ENCODE measurements around the gene DPP6.

Gene DPP6

DNA sequence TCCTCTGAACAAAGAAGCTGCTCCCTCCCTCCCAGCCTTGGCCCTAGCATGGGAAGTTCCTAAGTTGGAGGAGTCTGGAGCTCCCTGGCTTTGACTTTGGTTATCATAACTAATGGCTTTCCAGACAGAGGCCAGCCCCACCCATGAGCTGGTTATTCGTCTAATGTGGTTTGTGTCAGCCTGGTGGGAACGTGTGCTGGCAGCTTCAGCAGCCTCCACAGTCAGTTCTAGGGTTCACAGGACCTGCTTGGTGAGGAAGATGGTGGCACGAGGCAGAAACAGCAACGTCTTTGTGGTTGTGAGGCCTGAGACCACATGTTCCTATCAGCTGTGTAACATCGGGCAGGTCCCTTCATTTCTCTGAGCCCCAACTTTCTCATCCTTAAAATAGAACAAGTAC is 847.7 kb downstream of the DPP6 start:
- Histone ChIP-seq H3K27me3 (ENCODE audit: insufficient read depth, low read length, poor library complexity, severe bottlenecking) (no peaks in the 10 kb centered on the region), H3K4me2 (ENCODE audit: low read depth, low read length, poor library complexity, severe bottlenecking) (no peak overlapping the region), H3F3A (ENCODE audit: low read depth) (no peaks in the 10 kb centered on the region), H3K36me3 (ENCODE audit: insufficient read depth, low read length) (no peaks in the 10 kb centered on the region), H3K9ac (ENCODE audit: low read depth, low read length, poor library complexity, severe bottlenecking) (no peak overlapping the region), H3K9me2 (replicated peaks; ENCODE audit: low read depth, low read length) (no peaks in the 10 kb centered on the region), H3K9me3 (ENCODE audit: insufficient read depth, low read depth, low read length) (no peaks in the 10 kb centered on the region), H3K4me3 (ENCODE audit: low read length, poor library complexity, severe bottlenecking) (no peak overlapping the region), H4K20me1 (ENCODE audit: insufficient read depth, low read length, poor library complexity, severe bottlenecking) (no peaks in the 10 kb centered on the region), H3K79me2 (ENCODE audit: insufficient read depth, low read length) (no peaks in the 10 kb centered on the region), H3K4me1 (ENCODE audit: insufficient read depth, low read length, poor library complexity, severe bottlenecking) (peaks cover 8% of the 10 kb centered on the region), H2AFZ (ENCODE audit: low read length) (peak overlapping the region; percentile 8; the same call in 1 of the 2 replicates)
- no peak for TF ChIP-seq EZH2phosphoT487 (IDR thresholded peaks at IDR 0.05; ENCODE audit: borderline replicate concordance)
- TF ChIP-seq, protein P1, sequence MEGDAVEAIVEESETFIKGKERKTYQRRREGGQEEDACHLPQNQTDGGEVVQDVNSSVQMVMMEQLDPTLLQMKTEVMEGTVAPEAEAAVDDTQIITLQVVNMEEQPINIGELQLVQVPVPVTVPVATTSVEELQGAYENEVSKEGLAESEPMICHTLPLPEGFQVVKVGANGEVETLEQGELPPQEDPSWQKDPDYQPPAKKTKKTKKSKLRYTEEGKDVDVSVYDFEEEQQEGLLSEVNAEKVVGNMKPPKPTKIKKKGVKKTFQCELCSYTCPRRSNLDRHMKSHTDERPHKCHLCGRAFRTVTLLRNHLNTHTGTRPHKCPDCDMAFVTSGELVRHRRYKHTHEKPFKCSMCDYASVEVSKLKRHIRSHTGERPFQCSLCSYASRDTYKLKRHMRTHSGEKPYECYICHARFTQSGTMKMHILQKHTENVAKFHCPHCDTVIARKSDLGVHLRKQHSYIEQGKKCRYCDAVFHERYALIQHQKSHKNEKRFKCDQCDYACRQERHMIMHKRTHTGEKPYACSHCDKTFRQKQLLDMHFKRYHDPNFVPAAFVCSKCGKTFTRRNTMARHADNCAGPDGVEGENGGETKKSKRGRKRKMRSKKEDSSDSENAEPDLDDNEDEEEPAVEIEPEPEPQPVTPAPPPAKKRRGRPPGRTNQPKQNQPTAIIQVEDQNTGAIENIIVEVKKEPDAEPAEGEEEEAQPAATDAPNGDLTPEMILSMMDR (conservative IDR thresholded peaks at IDR 0.05; ENCODE audit: low read length) = no peak

DNA sequence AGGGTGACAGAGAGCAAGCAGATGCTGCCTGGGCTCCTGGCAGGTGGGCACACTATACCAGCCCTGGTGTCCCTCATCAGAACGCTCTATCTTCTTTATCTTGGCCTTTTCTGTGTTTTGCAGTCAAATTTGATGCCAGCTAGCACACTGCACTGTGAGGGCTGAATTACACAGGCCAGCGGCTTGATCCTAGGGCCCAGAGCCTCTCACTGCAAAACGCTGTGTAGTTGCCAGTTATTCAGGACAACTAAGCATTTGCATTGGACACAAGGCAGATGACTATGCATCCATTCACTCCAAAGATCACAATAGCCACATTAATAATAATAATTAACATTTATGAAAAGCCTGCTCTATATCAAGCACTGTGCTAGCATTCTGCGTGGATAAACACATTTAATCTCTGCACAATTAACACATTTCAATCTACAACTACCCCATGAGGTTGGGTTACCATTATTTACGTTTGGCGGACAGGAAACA is 850.4 kb downstream of the DPP6 start:
- Histone ChIP-seq H3K79me2 (ENCODE audit: insufficient read depth, low read length) (no peaks in the 10 kb centered on the region), H3K36me3 (ENCODE audit: insufficient read depth, low read length) (no peaks in the 10 kb centered on the region), H3K4me3 (ENCODE audit: low read length, poor library complexity, severe bottlenecking) (no peak overlapping the region), H4K20me1 (ENCODE audit: insufficient read depth, low read length, poor library complexity, severe bottlenecking) (no peaks in the 10 kb centered on the region), H3K4me1 (ENCODE audit: insufficient read depth, low read length, poor library complexity, severe bottlenecking) (peaks cover 11% of the 10 kb centered on the region), H3K9me3 (ENCODE audit: insufficient read depth, low read depth, low read length) (no peaks in the 10 kb centered on the region), H3K9me2 (replicated peaks; ENCODE audit: low read depth, low read length) (no peaks in the 10 kb centered on the region), H2AFZ (ENCODE audit: low read length) (no peak overlapping the region), H3K27me3 (ENCODE audit: insufficient read depth, low read length, poor library complexity, severe bottlenecking) (no peaks in the 10 kb centered on the region), H3K4me2 (ENCODE audit: low read depth, low read length, poor library complexity, severe bottlenecking) (no peak overlapping the region), H3F3A (ENCODE audit: low read depth) (no peaks in the 10 kb centered on the region), H3K9ac (ENCODE audit: low read depth, low read length, poor library complexity, severe bottlenecking) (no peak overlapping the region)
- no peak for TF ChIP-seq EZH2phosphoT487 (IDR thresholded peaks at IDR 0.05; ENCODE audit: borderline replicate concordance)

DNA sequence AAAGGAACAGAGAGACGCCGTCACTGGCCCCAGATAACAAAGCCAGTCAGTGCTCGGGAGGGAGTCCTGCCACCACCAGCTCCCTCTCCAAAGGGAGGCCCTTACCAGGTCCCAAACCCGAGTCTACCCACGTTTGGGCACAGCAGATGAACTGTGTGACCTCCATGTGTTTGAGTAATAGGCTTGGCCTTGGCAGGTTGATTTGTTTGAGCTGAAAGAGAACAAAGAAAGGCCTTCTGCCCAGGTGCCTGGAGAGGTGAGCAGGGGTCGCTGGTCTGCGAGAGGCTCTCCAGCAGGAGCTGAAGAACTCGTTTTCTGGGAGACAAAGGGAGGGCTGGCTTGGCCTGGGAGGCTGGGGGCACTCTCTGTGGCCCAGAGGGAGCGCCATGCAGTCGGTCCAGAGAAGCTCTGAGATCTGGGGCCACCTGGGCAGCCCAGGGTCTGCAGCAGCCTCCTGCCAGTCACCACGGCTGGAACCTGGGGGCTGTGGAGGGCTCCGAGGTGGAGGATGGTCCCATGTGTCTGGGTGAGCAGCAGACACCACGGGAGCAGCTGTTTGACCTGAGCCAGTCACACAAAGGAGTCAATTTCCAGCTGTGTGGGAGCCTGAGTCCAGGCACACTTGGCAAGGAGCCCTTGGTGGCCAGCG is 851.0 kb downstream of the DPP6 start:
- no peaks in the 10 kb centered on the region for H4K20me1 ChIP-seq (ENCODE audit: insufficient read depth, low read length, poor library complexity, severe bottlenecking)
- H2AFZ ChIP-seq (ENCODE audit: low read length) = no peak overlapping the region
- H3K4me3 ChIP-seq (ENCODE audit: low read length, poor library complexity, severe bottlenecking) = no peak overlapping the region
- peaks cover 16% of the 10 kb centered on the region for H3K4me1 ChIP-seq (ENCODE audit: insufficient read depth, low read length, poor library complexity, severe bottlenecking)
- H3K9me3 ChIP-seq (ENCODE audit: insufficient read depth, low read depth, low read length) = no peaks in the 10 kb centered on the region
- no peaks in the 10 kb centered on the region for H3K36me3 ChIP-seq (ENCODE audit: insufficient read depth, low read length)
- no peak for TF ChIP-seq EZH2phosphoT487 (IDR thresholded peaks at IDR 0.05; ENCODE audit: borderline replicate concordance)
- TF ChIP-seq, protein P1 (conservative IDR thresholded peaks at IDR 0.05; ENCODE audit: low read length) = no peak
- H3K9ac ChIP-seq (ENCODE audit: low read depth, low read length, poor library complexity, severe bottlenecking) = no peak overlapping the region
- H3K79me2 ChIP-seq (ENCODE audit: insufficient read depth, low read length) = no peaks in the 10 kb centered on the region
- no peaks in the 10 kb centered on the region for H3K9me2 ChIP-seq (replicated peaks; ENCODE audit: low read depth, low read length)
- no peaks in the 10 kb centered on the region for H3K27me3 ChIP-seq (ENCODE audit: insufficient read depth, low read length, poor library complexity, severe bottlenecking)
- no peak overlapping the region for H3K4me2 ChIP-seq (ENCODE audit: low read depth, low read length, poor library complexity, severe bottlenecking)
- no peaks in the 10 kb centered on the region for H3F3A ChIP-seq (ENCODE audit: low read depth)

DNA sequence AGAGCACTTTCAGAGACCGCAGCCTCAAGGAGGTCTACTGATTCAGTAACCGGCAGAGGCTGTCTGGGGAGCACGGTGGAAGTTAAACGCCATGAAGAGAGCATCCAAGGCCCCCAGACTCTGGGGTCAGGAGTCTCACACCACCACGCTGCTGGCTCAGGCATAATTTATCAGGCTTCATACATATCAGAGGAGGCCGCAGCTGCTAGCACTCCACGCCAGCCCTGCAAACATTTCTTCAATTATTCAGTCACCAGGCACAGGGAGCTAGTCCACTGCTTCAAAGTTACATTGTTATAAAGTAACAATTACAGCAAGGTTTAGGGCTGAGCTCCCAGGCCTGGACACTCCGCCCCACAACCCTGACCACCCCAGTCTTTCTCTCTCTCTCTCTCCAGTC is 852.9 kb downstream of the DPP6 start:
- Histone ChIP-seq H3K79me2 (ENCODE audit: insufficient read depth, low read length) (no peaks in the 10 kb centered on the region), H3K36me3 (ENCODE audit: insufficient read depth, low read length) (no peaks in the 10 kb centered on the region), H3F3A (ENCODE audit: low read depth) (0 out of 2 replicates have a peak, but pooled peaks cover 6% of the 10 kb centered on the region), H3K4me2 (ENCODE audit: low read depth, low read length, poor library complexity, severe bottlenecking) (no peak overlapping the region), H4K20me1 (ENCODE audit: insufficient read depth, low read length, poor library complexity, severe bottlenecking) (no peaks in the 10 kb centered on the region), H3K27me3 (ENCODE audit: insufficient read depth, low read length, poor library complexity, severe bottlenecking) (no peaks in the 10 kb centered on the region), H3K4me1 (ENCODE audit: insufficient read depth, low read length, poor library complexity, severe bottlenecking) (peaks cover 14% of the 10 kb centered on the region), H3K9me2 (replicated peaks; ENCODE audit: low read depth, low read length) (no peaks in the 10 kb centered on the region), H2AFZ (ENCODE audit: low read length) (no peak overlapping the region), H3K4me3 (ENCODE audit: low read length, poor library complexity, severe bottlenecking) (no peak overlapping the region), H3K9ac (ENCODE audit: low read depth, low read length, poor library complexity, severe bottlenecking) (no peak overlapping the region), H3K9me3 (ENCODE audit: insufficient read depth, low read depth, low read length) (no peaks in the 10 kb centered on the region)
- no peak for TF ChIP-seq EZH2phosphoT487 (IDR thresholded peaks at IDR 0.05; ENCODE audit: borderline replicate concordance)
- TF ChIP-seq, protein P1 (conservative IDR thresholded peaks at IDR 0.05; ENCODE audit: low read length) = no peak

Measured in Loucy (cell line).